ENCODE data around the gene ABHD5. TPM values are rescaled to one million over a fixed set of nuclear protein-coding genes. Genes with fewer than 3 reads are reported as not detected.

The ABHD5 gene
- total RNA-seq, 1 donor from 2014 or later: 215 TPM

- no peak for DNase-seq (ENCODE audit: low spot score)
Observed at GRCh38 chr3:43684944-43685343, 5.8 kb upstream of the ABHD5 start.

- DNase-seq (ENCODE audit: low spot score): no peak
Observed at GRCh38 chr3:43685921-43686320, 4.8 kb upstream of the ABHD5 start.

- no peak for DNase-seq (ENCODE audit: low spot score)
Observed at GRCh38 chr3:43686333-43686699, 4.4 kb upstream of the ABHD5 start.

GRCh38 chr3:43686700-43687498, 3.8 kb upstream of the ABHD5 start:
- no peak for DNase-seq (ENCODE audit: low spot score)

GRCh38 chr3:43687499-43687811, 3.3 kb upstream of the ABHD5 start:
- no peak for DNase-seq (ENCODE audit: low spot score)

GRCh38 chr3:43688245-43688650, 2.5 kb upstream of the ABHD5 start:
- DNase-seq (ENCODE audit: low spot score): no peak

- DNase-seq (ENCODE audit: low spot score): no peak
Observed at GRCh38 chr3:43689166-43689565, 1.6 kb upstream of the ABHD5 start.

GRCh38 chr3:43689766-43690399, 855 bp upstream of the ABHD5 start:
- DNase-seq (ENCODE audit: low spot score): no peak

GRCh38 chr3:43691120-43691995, 620 bp downstream of the ABHD5 start:
- DNase-seq (ENCODE audit: low spot score): peak; percentile 91

GRCh38 chr3:43692085-43692855, 1.5 kb downstream of the ABHD5 start:
- DNase-seq (ENCODE audit: low spot score): no peak

- DNase-seq (ENCODE audit: low spot score): no peak
Observed at GRCh38 chr3:43692971-43693370, 2.2 kb downstream of the ABHD5 start.

- DNase-seq (ENCODE audit: low spot score): no peak
Observed at GRCh38 chr3:43693594-43693993, 2.9 kb downstream of the ABHD5 start.

- DNase-seq (ENCODE audit: low spot score): no peak
Observed at GRCh38 chr3:43695443-43695842, 4.7 kb downstream of the ABHD5 start.

- DNase-seq (ENCODE audit: low spot score): no peak
Observed at GRCh38 chr3:43695863-43696262, 5.1 kb downstream of the ABHD5 start.

GRCh38 chr3:43696441-43696840, 5.7 kb downstream of the ABHD5 start:
- DNase-seq (ENCODE audit: low spot score): no peak

- no peak for DNase-seq (ENCODE audit: low spot score)
Observed at GRCh38 chr3:43696881-43697280, 6.1 kb downstream of the ABHD5 start.

- DNase-seq (ENCODE audit: low spot score): no peak
Observed at GRCh38 chr3:43699864-43700263, 9.1 kb downstream of the ABHD5 start.

GRCh38 chr3:43704697-43705096, 14.0 kb downstream of the ABHD5 start:
- no peak for DNase-seq (ENCODE audit: low spot score)

- DNase-seq (ENCODE audit: low spot score): no peak
Observed at GRCh38 chr3:43706342-43706741, 15.6 kb downstream of the ABHD5 start.

GRCh38 chr3:43707266-43707665, 16.5 kb downstream of the ABHD5 start:
- no peak for DNase-seq (ENCODE audit: low spot score)

- no peak for DNase-seq (ENCODE audit: low spot score)
Observed at GRCh38 chr3:43707998-43708397, 17.3 kb downstream of the ABHD5 start.
